Measurements from ENCODE around the gene PTGER1.

PTGER1 gene, protein sequence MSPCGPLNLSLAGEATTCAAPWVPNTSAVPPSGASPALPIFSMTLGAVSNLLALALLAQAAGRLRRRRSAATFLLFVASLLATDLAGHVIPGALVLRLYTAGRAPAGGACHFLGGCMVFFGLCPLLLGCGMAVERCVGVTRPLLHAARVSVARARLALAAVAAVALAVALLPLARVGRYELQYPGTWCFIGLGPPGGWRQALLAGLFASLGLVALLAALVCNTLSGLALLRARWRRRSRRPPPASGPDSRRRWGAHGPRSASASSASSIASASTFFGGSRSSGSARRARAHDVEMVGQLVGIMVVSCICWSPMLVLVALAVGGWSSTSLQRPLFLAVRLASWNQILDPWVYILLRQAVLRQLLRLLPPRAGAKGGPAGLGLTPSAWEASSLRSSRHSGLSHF

DNA sequence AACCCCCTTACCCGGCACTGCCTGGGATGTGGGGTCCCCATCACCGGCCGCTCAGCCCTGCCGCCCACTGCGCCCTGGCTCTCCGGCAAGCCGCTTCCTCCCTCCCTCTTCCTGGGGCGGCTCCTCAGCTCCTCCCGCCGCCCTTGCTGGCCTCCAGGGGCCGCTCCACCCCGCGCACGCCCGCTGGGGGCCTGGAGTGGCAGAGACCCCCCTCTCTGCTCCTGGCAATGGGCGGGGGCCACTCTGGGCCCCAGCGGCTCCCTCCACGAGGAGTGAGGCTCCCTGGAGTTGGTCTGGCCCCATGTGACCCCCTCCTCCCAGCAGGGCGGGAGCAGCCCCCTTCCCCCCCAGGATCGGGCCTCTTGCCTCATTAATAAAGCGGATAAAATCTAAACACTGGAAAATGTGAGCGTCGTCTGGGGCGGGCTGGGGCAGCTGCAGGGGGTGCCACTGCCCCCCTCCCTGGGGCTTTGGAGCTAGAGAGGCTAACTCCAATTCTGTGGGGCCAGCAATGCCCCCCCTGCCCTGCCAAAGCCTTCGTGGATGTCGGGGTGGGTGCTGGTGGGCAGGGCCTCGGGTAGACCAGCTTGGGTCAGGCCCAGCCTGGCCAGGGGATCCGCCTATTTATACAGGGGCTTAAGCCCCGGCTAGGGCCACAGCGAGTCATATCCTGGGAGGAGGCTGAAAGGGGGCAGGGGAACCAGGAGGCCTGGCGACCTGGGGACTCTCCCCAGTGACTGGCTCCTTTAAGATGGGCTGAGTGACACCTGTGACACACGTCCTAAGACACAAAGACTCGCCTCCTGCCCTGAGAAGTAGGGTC is at the start of gene PTGER1:
PTGER1 (minus strand) TSS at position 104 of the 823 bp plus-strand sequence. CDS start 1,034 bp downstream, outside the sequence.
- peak; percentile 37 for DNase-seq (ENCODE audit: low read depth)
- TF ChIP-seq, protein P1, sequence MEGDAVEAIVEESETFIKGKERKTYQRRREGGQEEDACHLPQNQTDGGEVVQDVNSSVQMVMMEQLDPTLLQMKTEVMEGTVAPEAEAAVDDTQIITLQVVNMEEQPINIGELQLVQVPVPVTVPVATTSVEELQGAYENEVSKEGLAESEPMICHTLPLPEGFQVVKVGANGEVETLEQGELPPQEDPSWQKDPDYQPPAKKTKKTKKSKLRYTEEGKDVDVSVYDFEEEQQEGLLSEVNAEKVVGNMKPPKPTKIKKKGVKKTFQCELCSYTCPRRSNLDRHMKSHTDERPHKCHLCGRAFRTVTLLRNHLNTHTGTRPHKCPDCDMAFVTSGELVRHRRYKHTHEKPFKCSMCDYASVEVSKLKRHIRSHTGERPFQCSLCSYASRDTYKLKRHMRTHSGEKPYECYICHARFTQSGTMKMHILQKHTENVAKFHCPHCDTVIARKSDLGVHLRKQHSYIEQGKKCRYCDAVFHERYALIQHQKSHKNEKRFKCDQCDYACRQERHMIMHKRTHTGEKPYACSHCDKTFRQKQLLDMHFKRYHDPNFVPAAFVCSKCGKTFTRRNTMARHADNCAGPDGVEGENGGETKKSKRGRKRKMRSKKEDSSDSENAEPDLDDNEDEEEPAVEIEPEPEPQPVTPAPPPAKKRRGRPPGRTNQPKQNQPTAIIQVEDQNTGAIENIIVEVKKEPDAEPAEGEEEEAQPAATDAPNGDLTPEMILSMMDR (IDR thresholded peaks at IDR 0.05; ENCODE audit: insufficient read depth, low read depth, low read length, missing control alignments), result peak; percentile 29

DNA sequence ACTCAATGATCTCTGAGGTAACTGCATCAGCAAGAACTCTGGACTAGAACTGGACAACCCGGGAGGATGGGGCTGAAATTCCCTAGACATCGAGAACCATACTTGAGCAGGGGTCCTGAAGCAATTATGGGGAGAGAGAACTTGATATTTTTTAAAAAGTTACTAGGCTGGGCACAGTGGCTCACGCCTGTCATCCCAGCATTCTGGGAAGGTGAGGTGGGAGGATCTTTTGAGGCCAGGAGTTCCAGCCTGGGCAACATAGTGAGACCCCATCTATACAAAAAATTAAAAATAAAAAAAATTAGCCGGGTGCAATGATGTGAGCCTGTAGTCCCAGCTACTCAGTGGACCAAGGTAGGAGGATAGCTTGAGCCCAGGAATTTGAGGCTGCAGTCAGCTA is 45.4 kb upstream of the PTGER1 start:
- no peak overlapping the region for H3K4me3 ChIP-seq (ENCODE audit: low read length)
- TF ChIP-seq, protein P1 (IDR thresholded peaks at IDR 0.05; ENCODE audit: insufficient read depth, low read depth, low read length, missing control alignments), result no peak
- DNase-seq (ENCODE audit: low read depth), result no peak

More for the DNA sequence above, at the start of gene PTGER1:
- H3K4me3 ChIP-seq (ENCODE audit: low read length), result no peak within 1 kb of the TSS

DNA sequence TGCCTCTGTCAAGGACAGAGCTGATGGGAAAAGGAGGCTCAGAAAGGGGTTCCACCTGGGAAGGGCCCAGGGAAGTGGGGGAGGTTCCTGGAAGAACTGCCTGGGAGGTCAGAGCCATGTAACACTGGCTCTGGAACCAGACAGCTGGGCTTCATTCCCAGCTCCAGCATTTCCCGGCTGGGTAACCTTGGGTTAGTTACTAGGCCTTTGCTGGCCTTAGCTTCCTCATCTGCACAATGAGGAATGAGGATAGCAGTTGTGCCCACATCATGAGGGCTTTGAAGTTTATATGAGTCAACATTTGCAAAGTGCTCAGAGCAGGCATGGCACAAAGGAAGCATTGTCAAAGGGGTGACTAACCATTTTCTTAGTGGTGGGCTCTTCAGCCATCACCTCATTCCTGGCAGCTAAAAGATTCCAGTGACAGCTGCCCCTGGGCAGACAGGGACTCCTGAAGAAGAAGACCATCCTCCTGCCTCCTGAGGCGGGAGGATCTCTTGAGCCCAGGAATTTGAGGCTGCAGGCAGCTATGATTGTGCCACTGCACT is 44.8 kb upstream of the PTGER1 start:
- no peak overlapping the region for H3K4me3 ChIP-seq (ENCODE audit: low read length)
- TF ChIP-seq, protein P1 (IDR thresholded peaks at IDR 0.05; ENCODE audit: insufficient read depth, low read depth, low read length, missing control alignments), result no peak
- DNase-seq (ENCODE audit: low read depth), result peak; percentile 86

DNA sequence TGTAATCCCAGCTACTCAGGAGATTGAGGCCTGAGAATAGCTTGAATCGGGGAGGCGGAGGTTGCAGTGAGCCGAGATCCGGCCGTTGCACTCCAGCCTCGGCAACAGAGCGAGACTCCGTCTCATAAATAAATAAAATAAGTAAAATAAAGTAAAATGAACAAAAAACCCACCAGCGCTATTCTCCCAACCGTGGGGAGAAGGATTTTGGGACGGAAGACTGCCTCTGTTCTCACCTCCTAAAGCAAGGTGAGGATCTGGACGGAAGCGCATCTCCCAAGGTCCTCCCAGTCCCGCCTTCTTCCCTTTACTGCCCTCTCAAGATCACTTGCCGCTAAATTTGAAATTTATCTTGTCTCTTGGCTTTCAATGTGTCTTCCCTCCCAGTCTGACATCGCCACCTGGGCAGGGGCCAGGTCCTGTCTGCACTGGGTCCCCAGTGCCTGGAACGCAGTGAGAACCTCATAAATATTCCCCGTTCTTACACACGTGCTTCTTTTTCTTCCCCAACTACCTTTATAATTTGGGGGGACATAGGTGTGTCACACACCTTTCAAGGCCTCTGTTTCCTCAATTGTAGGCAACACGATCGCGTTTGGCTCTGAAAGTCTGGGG is 44.2 kb upstream of the PTGER1 start:
- DNase-seq (ENCODE audit: low read depth), result no peak
- TF ChIP-seq, protein P1 (IDR thresholded peaks at IDR 0.05; ENCODE audit: insufficient read depth, low read depth, low read length, missing control alignments), result no peak
- no peak overlapping the region for H3K4me3 ChIP-seq (ENCODE audit: low read length)

DNA sequence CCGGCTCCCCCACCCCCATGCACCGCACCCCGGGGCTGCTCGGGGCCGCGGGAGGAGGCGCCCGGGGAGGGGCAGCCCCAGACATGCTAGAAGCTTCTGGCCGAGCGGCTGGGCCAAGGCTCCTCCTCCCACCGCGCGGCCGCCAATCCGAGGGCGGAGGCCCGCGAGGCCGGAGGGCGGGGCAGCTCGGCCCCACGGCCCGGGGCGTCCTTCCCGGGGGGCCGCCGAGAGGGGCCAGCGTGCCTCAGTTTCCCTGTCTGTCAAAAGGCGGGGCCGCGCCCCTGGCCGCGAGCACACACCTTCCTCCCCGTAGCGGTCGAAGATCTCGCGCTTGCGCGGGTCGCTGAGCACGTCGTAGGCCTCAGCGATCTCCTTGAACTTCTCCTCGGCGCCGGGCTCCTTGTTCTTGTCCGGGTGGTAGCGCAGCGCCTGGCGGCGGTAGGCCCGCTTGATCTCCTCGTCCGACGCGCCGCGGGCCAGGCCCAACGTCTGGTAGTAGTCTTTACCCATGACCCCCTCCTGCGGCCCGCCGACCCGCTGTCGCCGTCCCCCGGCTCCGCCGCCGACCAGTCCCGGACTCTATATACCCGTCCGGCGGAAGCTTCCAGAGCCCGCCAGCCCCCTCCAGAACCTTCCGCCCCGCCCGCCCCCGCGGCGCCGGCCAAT is 42.8 kb upstream of the PTGER1 start, which contains the start of gene DNAJB1:
DNAJB1 (minus strand) TSS at position 558 of the 666 bp plus-strand sequence; CDS start at position 510, 48 bp downstream.
- TF ChIP-seq, protein P1 (IDR thresholded peaks at IDR 0.05; ENCODE audit: insufficient read depth, low read depth, low read length, missing control alignments), result no peak
- DNase-seq (ENCODE audit: low read depth), result peak; percentile 78
- peak within 1 kb of the TSS; percentile 88 for H3K4me3 ChIP-seq (ENCODE audit: low read length)

DNA sequence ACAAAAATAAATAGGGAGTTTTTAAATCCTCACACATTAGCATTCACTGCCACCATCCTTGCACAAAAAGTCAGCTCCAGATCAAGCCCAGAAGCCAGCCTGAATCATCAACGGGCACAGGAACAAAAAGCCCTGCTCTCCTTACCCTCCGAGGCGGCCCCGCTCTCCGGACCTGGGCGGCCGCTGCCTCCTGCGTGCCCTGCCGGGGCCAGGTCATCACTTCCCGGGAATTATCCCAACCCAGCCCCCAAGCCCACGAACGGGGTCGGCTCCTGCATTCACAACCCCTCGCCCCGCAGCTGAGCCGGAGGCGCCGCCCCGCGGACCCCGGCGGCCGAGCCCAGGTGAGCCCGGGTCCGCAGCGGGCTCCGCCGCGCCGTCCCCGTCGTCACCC is 42.3 kb upstream of the PTGER1 start:
- DNase-seq (ENCODE audit: low read depth), result no peak
- TF ChIP-seq, protein P1 (IDR thresholded peaks at IDR 0.05; ENCODE audit: insufficient read depth, low read depth, low read length, missing control alignments), result no peak
- H3K4me3 ChIP-seq (ENCODE audit: low read length), result peak overlapping the region; percentile 88

All from epithelial cell of esophagus (primary cell).